H1 (cell line): ENCODE results near the gene SMYD4. TPM values are rescaled to one million over a fixed set of nuclear protein-coding genes. Genes with fewer than 3 reads are reported as not detected.

Experiments used
- CBX5 ChIP-seq: fragments of 300-800, 300-1000 bp; sonication (generic); IDR thresholded peaks from 2 replicates; pipeline ENCODE4 v1.7.1; 2016; ENCODE audit warnings: antibody characterized with exemption, low read length, low read depth
- NANOG ChIP-seq: IDR thresholded peaks from 2 replicates; pipeline ENCODE4 v1.6.1; 2011; ENCODE audit warnings: low read length, low read depth, mild to moderate bottlenecking, inconsistent platforms; ENCODE audit not compliant: insufficient read depth, poor library complexity, severe bottlenecking
- ZNF274 ChIP-seq: IDR thresholded peaks from 2 replicates; pipeline ENCODE4 v1.7.0; 2012; ENCODE audit warnings: low read length, borderline replicate concordance; ENCODE audit errors: extremely low read depth
- polyA plus RNA-seq, 7 experiments: library from polyadenylated mRNA; depleted of rRNA in 3 of 7; stranded (reverse) in 5 of 7; unstranded in 2 of 7; fragments of >200 nt in 5 of 7; fragments of 200-250 nt in 2 of 7; gene quantifications; 1 replicate in 5 of 7; 2 replicates in 1 of 7; 4 replicates in 1 of 7; pipeline versions ENCODE4 v1.2.1 to v1.2.3, GENCODE V29; 2011 to 2013; ENCODE audit warnings: missing spikeins in 2 of 7, mixed read lengths in 2 of 7
- total RNA-seq: library from RNA; stranded (reverse); fragmentation: NEBNext Ultra II Directional; extraction: Animal tissue kit (Norgen Biotek cat#: 25700); gene quantifications from 2 replicates; pipeline ENCODE4 v1.2.1, GENCODE V29; 2021
- TF ChIP-seq, protein P1 (sequence below): IDR thresholded peaks from 2 replicates; pipeline ENCODE4 v1.6.1; 2011; ENCODE audit warnings: low read length, improper control_type of control experiment
- TF ChIP-seq, protein P2 (sequence below): IDR thresholded peaks from 2 replicates; pipeline ENCODE4 v1.6.1; 2011; ENCODE audit warnings: low read depth, mild to moderate bottlenecking, low read length; ENCODE audit not compliant: insufficient read depth
- TF ChIP-seq, protein P3 (sequence below): IDR thresholded peaks from 2 replicates; pipeline ENCODE4 v1.6.1; 2012; ENCODE audit warnings: low read length, inconsistent platforms

Gene SMYD4
- total and polyA plus RNA-seq, 2 of the 8 experiments (the other 6 are each of a cell fraction or from before 2014, with no cell fraction given) = 10.5 to 23.4 TPM

DNA sequence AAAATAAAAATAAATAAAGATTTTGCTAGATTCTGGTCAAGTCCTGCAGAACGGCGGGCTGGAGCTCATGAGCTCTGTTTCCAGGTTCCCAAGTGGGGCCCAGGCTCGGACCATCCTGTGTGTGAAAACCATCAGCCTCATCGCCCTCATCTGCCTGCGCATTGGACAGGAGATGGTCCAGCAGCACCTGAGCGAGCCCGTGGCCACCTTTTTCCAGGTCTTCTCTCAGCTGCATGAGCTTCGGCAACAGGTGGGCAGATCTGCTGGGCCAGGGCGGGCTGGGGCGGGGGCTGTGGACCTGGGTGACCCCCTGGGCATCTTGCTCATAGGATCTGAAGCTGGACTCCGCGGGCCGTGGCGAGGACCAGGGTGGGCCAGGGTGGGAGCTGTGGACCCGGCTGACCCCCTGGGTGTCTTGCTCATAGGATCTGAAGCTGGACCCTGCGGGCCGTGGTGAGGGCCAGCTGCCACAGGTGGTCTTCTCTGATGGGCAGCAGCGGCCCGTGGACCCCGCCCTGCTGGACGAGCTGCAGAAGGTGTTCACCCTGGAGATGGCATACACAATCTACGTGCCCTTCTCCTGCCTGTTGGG lies 97.4 kb downstream of the SMYD4 start (continued):
- TF ChIP-seq, protein P1, sequence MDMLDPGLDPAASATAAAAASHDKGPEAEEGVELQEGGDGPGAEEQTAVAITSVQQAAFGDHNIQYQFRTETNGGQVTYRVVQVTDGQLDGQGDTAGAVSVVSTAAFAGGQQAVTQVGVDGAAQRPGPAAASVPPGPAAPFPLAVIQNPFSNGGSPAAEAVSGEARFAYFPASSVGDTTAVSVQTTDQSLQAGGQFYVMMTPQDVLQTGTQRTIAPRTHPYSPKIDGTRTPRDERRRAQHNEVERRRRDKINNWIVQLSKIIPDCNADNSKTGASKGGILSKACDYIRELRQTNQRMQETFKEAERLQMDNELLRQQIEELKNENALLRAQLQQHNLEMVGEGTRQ = no peak
- TF ChIP-seq, protein P2, sequence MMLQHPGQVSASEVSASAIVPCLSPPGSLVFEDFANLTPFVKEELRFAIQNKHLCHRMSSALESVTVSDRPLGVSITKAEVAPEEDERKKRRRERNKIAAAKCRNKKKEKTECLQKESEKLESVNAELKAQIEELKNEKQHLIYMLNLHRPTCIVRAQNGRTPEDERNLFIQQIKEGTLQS = no peak
- TF ChIP-seq NANOG = no peak
- TF ChIP-seq CBX5 = no peak
- no peak for TF ChIP-seq ZNF274
- TF ChIP-seq, protein P3, sequence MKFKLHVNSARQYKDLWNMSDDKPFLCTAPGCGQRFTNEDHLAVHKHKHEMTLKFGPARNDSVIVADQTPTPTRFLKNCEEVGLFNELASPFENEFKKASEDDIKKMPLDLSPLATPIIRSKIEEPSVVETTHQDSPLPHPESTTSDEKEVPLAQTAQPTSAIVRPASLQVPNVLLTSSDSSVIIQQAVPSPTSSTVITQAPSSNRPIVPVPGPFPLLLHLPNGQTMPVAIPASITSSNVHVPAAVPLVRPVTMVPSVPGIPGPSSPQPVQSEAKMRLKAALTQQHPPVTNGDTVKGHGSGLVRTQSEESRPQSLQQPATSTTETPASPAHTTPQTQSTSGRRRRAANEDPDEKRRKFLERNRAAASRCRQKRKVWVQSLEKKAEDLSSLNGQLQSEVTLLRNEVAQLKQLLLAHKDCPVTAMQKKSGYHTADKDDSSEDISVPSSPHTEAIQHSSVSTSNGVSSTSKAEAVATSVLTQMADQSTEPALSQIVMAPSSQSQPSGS = no peak
